BJ (cell line): ENCODE results near the gene CIART. TPM values are rescaled to one million over a fixed set of nuclear protein-coding genes. Genes with fewer than 3 reads are reported as not detected.
"Not testable (repeated sequence)": the region's sequence is repeated elsewhere in the genome, so short reads cannot be mapped to it uniquely, and the experiment has no call there.

ENCODE experiments used
- CTCF ChIA-PET: fragments of 350-600 bp; formaldehyde crosslinking; extraction: SDS; loops from one replicate; lab custom pipeline; 2021; ENCODE audit warnings: antibody characterized with exemption, inconsistent platforms; lab: Yijun Ruan, JAX
- POLR2A ChIA-PET: fragments of 300-600 bp; sonication (Branson Sonifier 250); formaldehyde crosslinking; extraction: SDS; loops from one replicate; lab custom pipeline; 2021; ENCODE audit warnings: antibody characterized with exemption; lab: Charles Lee
- DNase-seq: peaks from one replicate; pipeline ENCODE4 v3.0.0-alpha.2; 2011; ENCODE audit warnings: low read depth
- H3K27me3 ChIP-seq: 2 replicates; pipeline ENCODE4 v1.6.0; 2011; ENCODE audit warnings: low read length; ENCODE audit not compliant: control insufficient read depth, insufficient read depth
- H3K36me3 ChIP-seq: 2 replicates; pipeline ENCODE4 v1.5.1; 2011; ENCODE audit warnings: low read length; ENCODE audit not compliant: control insufficient read depth, insufficient read depth
- H3K4me3 ChIP-seq: 2 replicates; pipeline ENCODE4 v1.5.1; 2011; ENCODE audit warnings: low read depth, mild to moderate bottlenecking, control low read depth, low read length
- polyA plus RNA-seq: library from polyadenylated mRNA; depleted of rRNA; stranded (reverse); fragments of >200 nt; gene quantifications from 2 replicates; pipeline ENCODE4 v1.2.3, GENCODE V29; 2011
- TF ChIP-seq, protein P1 (sequence below): IDR thresholded peaks from 2 replicates; pipeline ENCODE4 v1.5.1; 2011; ENCODE audit warnings: low read depth, mild to moderate bottlenecking, control low read depth, inconsistent platforms, low read length, moderate library complexity; ENCODE audit not compliant: insufficient read depth

The CIART gene
- polyA plus RNA-seq, 1 experiment, result 17.2 TPM

DNA sequence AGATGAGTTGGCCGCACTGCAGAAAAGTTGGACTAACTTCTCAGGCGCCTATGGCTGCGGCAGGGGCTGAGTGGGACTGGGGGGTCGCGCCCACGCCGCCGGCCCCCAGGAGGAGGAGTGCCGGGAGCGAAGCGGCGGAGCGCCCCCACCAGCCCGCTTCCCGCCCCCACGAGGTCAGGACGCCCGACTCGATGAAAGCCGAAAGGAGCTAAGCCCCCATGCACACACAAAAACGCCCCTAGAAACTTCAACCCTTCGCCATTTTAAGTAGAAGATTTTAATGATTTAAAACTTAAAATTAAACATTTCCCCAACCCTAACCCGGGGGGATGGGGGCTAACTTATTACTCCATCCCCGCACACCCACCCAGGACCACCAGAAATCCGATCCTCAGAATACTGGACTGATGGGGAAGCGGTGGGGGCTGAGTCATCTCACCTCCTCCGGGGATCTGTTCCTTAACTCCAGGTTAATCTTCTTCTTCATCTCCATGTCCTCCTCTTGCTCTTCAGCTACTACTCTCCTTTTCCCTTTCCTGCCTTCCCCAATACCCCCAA, 47.0 kb upstream of the CIART start:
- no peaks in the 10 kb centered on the region for H3K36me3 ChIP-seq
- ChIA-PET CTCF (no interaction called here), POLR2A (interaction anchor here (0.6 kb wide), 2 partner anchors 128 to 197 kb away, joined by 3 to 6 read pairs; no protein-coding TSS in a partner anchor)
- DNase-seq, result no peak
- no peaks in the 10 kb centered on the region for H3K27me3 ChIP-seq
- H3K4me3 ChIP-seq, result peak overlapping the region; percentile 67
- TF ChIP-seq, protein P1, sequence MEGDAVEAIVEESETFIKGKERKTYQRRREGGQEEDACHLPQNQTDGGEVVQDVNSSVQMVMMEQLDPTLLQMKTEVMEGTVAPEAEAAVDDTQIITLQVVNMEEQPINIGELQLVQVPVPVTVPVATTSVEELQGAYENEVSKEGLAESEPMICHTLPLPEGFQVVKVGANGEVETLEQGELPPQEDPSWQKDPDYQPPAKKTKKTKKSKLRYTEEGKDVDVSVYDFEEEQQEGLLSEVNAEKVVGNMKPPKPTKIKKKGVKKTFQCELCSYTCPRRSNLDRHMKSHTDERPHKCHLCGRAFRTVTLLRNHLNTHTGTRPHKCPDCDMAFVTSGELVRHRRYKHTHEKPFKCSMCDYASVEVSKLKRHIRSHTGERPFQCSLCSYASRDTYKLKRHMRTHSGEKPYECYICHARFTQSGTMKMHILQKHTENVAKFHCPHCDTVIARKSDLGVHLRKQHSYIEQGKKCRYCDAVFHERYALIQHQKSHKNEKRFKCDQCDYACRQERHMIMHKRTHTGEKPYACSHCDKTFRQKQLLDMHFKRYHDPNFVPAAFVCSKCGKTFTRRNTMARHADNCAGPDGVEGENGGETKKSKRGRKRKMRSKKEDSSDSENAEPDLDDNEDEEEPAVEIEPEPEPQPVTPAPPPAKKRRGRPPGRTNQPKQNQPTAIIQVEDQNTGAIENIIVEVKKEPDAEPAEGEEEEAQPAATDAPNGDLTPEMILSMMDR, result no peak

GRCh38 chr1:150235852-150236613, 46.3 kb upstream of the CIART start, which contains the start of gene ANP32E:
Gene ANP32E (minus strand): TSS chr1:150236112. CDS start chr1:150235786, 326 bp downstream.
- Histone ChIP-seq H3K36me3 (no peaks in the 10 kb centered on the region), H3K27me3 (no peaks in the 10 kb centered on the region), H3K4me3 (peak within 1 kb of the TSS; percentile 67)
- ChIA-PET CTCF (interaction anchor here (1.5 kb wide), 1 partner anchor 10 kb away, joined by 5 read pairs; no protein-coding TSS in a partner anchor), POLR2A (interaction anchor here (0.6 kb wide), 1 partner anchor 128 kb away, joined by 3 read pairs; no protein-coding TSS in a partner anchor)
- TF ChIP-seq, protein P1, result 0 out of 2 replicates have a peak, but pooled peaks have one; percentile 13
- peak; percentile 98 for DNase-seq

GRCh38 chr1:150236614-150237100, 45.7 kb upstream of the CIART start:
- CTCF ChIA-PET, result interaction anchor here (1.5 kb wide), 1 partner anchor 9 kb away, joined by 5 read pairs; no protein-coding TSS in a partner anchor
- H3K4me3 ChIP-seq, result peak overlapping the region; percentile 67
- H3K36me3 ChIP-seq, result no peaks in the 10 kb centered on the region
- POLR2A ChIA-PET, result no interaction called here
- no peaks in the 10 kb centered on the region for H3K27me3 ChIP-seq
- DNase-seq, result no peak
- TF ChIP-seq, protein P1, result no peak

GRCh38 chr1:150237176-150237575, 45.2 kb upstream of the CIART start:
- H3K27me3 ChIP-seq, H3K4me3 ChIP-seq, POLR2A ChIA-PET, DNase-seq, H3K36me3 ChIP-seq: not testable (repeated sequence)
- CTCF ChIA-PET, result interaction anchor here (1.5 kb wide), 1 partner anchor 8 kb away, joined by 5 read pairs; no protein-coding TSS in a partner anchor

DNA sequence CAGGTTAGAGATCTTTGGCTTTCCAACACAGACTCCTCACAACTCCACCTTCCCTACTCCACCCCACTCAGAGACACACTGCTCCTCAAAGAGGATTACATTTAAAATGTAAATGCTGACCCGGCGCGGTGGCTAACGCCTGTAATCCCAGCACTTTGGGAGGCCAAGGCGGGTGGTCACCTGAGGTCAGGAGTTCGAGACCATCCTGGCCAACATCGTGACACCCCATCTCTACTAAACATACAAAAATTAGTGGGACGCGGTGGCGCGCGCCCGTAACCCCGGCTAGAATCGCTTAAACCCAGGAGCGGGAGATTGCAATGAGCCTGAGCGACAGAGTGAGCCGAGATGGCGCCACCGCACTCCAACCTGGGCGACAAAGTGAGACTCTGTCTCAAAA, 44.6 kb upstream of the CIART start:
- POLR2A ChIA-PET, result no interaction called here
- TF ChIP-seq, protein P1, result no peak
- Histone ChIP-seq H3K36me3 (no peaks in the 10 kb centered on the region), H3K27me3 (no peaks in the 10 kb centered on the region), H3K4me3 (no peak overlapping the region)
- CTCF ChIA-PET, result interaction anchor here (1.5 kb wide), 1 partner anchor 8 kb away, joined by 5 read pairs; no protein-coding TSS in a partner anchor
- DNase-seq, result no peak
